Body of pancreas (tissue), 4 donors: Measurements from ENCODE around the gene SMPDL3B.

Experiments
- POLR2A ChIP-seq, 3 donors: fragments of 450-650 bp; IDR thresholded peaks; one replicate each; pipeline ENCODE4 v1.6.1; 2016; ENCODE audit warnings: antibody characterized with exemption in 3 of 3, mild to moderate bottlenecking in 2 of 3
- TF ChIP-seq, protein P1 (sequence below), 7 experiments: fragments of 450-650 bp in 4 of 7; fragments of 200-600 bp in 3 of 7; sonication (generic) in 3 of 7; IDR thresholded peaks; one replicate each; pipeline ENCODE4 v1.5.1; 2016 to 2019; ENCODE audit warnings: antibody characterized with exemption in 7 of 7

DNA sequence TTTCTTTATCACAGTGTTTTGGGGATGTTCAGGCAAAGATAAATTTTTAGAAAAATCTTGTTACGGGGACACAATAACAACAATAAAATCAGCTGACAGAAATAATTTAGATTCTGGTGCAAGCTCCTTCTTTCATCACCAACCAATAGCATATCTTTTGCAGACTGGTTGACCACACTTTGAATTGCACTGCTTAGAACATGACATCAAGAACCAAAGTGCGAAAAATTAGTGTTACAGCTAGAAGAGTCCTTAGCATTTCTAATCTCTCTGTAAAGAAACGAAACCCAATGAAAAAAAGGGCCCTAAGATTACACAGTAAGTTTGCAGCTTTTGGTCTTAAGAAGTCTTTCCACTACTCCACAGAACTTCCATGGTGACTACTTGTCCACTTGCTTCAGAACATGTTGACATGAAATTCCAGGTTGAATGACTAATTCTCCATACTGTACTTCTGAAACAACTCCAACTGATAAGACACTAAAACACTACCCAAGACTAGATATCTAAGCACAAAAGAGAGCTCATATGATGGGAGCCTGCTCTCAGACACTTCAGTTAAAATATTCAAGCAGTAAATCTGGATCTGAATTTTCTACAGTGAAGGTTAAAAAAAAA, 56.2 kb downstream of the SMPDL3B start:
- no peak for TF ChIP-seq POLR2A (IDR thresholded peaks at IDR 0.05)
- TF ChIP-seq, protein P1, sequence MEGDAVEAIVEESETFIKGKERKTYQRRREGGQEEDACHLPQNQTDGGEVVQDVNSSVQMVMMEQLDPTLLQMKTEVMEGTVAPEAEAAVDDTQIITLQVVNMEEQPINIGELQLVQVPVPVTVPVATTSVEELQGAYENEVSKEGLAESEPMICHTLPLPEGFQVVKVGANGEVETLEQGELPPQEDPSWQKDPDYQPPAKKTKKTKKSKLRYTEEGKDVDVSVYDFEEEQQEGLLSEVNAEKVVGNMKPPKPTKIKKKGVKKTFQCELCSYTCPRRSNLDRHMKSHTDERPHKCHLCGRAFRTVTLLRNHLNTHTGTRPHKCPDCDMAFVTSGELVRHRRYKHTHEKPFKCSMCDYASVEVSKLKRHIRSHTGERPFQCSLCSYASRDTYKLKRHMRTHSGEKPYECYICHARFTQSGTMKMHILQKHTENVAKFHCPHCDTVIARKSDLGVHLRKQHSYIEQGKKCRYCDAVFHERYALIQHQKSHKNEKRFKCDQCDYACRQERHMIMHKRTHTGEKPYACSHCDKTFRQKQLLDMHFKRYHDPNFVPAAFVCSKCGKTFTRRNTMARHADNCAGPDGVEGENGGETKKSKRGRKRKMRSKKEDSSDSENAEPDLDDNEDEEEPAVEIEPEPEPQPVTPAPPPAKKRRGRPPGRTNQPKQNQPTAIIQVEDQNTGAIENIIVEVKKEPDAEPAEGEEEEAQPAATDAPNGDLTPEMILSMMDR (IDR thresholded peaks at IDR 0.05) = no peak
